Hepatocyte (in vitro differentiated cells): ENCODE results near the gene PRRG2. TPM values are rescaled to one million over a fixed set of nuclear protein-coding genes. Genes with fewer than 3 reads are reported as not detected.

Experiments used
- DNase-seq: peaks from one replicate; pipeline ENCODE4 v3.0.0-alpha.2; 2016; ENCODE audit warnings: low spot score
- H2AFZ ChIP-seq: fragments of 200-600 bp; sonication (generic); 2 replicates; pipeline ENCODE4 v1.6.0; 2016; ENCODE audit warnings: antibody characterized with exemption, mild to moderate bottlenecking
- H3K27ac ChIP-seq: fragments of 200-600 bp; sonication (generic); 2 replicates; pipeline ENCODE4 v1.5.1; 2016; ENCODE audit warnings: mild to moderate bottlenecking
- H3K27me3 ChIP-seq: fragments of 200-600 bp; sonication (generic); 2 replicates; pipeline ENCODE4 v1.6.1; 2016
- H3K36me3 ChIP-seq: fragments of 200-600 bp; sonication (generic); replicated peaks from 2 replicates; pipeline ENCODE4 v1.5.1; 2016; ENCODE audit warnings: low read depth; ENCODE audit not compliant: insufficient read depth
- H3K4me1 ChIP-seq: fragments of 200-600 bp; sonication (generic); 2 replicates; pipeline ENCODE4 v1.5.1; 2016; ENCODE audit warnings: mild to moderate bottlenecking, moderate library complexity; ENCODE audit not compliant: insufficient read depth
- H3K4me2 ChIP-seq: fragments of 200-600 bp; sonication (generic); 2 replicates; pipeline ENCODE4 v1.6.0; 2016
- H3K4me3 ChIP-seq: fragments of 200-600 bp; sonication (generic); 2 replicates; pipeline ENCODE4 v1.5.1; 2016; ENCODE audit warnings: mild to moderate bottlenecking
- H3K79me2 ChIP-seq: fragments of 200-600 bp; sonication (generic); 2 replicates; pipeline ENCODE4 v1.6.0; 2017; ENCODE audit warnings: mild to moderate bottlenecking
- H3K9me2 ChIP-seq: fragments of 200-600 bp; sonication (generic); replicated peaks from 2 replicates; pipeline ENCODE4 v1.6.0; 2017; ENCODE audit warnings: mild to moderate bottlenecking; ENCODE audit not compliant: insufficient read depth
- H3K9me3 ChIP-seq: fragments of 200-600 bp; sonication (generic); 2 replicates; pipeline ENCODE4 v1.5.1; 2016; ENCODE audit warnings: low read depth, mild to moderate bottlenecking
- H4K20me1 ChIP-seq: fragments of 200-600 bp; sonication (generic); 2 replicates; pipeline ENCODE4 v1.6.0; 2016; ENCODE audit warnings: mild to moderate bottlenecking; ENCODE audit not compliant: insufficient read depth, poor library complexity, severe bottlenecking
- CTCF ChIP-seq: fragments of 200-600 bp; sonication (generic); IDR thresholded peaks from 2 replicates; pipeline ENCODE4 v1.5.1; 2016; ENCODE audit warnings: antibody characterized with exemption, mild to moderate bottlenecking; ENCODE audit not compliant: poor library complexity
- EZH2 ChIP-seq: fragments of 200-600 bp; sonication (generic); IDR thresholded peaks from 2 replicates; pipeline ENCODE4 v1.6.1; 2016; ENCODE audit warnings: antibody characterized with exemption, mild to moderate bottlenecking, borderline replicate concordance
- EZH2phosphoT487 ChIP-seq: fragments of 200-600 bp; sonication (generic); IDR thresholded peaks from one replicate; pipeline ENCODE4 v1.6.1; 2018; ENCODE audit warnings: antibody characterized with exemption, mild to moderate bottlenecking, low read depth, moderate library complexity; ENCODE audit not compliant: unreplicated experiment, severe bottlenecking
- WGBS: methylation state at CpG from one replicate; pipeline ENCODE4 v1.1.6; 2016; ENCODE audit warnings: low lambda C conversion rate; ENCODE audit errors: missing lambda C conversion rate; 5-methylcytosine and 5-hydroxymethylcytosine counted together
- polyA plus RNA-seq: library from polyadenylated mRNA; unstranded; fragments of >200 nt; fragmentation: Nextera tagmentation; extraction: Ambion mirVana; gene quantifications from 2 replicates; pipeline ENCODE4 v1.2.1, GENCODE V29; 2016
- total RNA-seq: library from RNA; depleted of rRNA; stranded (reverse); fragments of >200 nt; gene quantifications from 2 replicates; pipeline ENCODE4 v1.2.3, GENCODE V29; 2014

The PRRG2 gene
- total and polyA plus RNA-seq, 2 experiments from 2014 or later: 4.0 to 10.2 TPM

- 87% methylated on average over 11 of the region's 11 CpGs for WGBS
- H3K4me1 ChIP-seq: no peaks in the 10 kb centered on the region
Observed at GRCh38 chr19:49552749-49553148, 28.4 kb upstream of the PRRG2 start.

GRCh38 chr19:49553451-49554271 lies 27.5 kb upstream of the PRRG2 start:
- H4K20me1 ChIP-seq: no peaks in the 10 kb centered on the region
- no peak for TF ChIP-seq EZH2
- TF ChIP-seq EZH2phosphoT487: no peak
- TF ChIP-seq CTCF: no peak
- H3K4me1 ChIP-seq: no peaks in the 10 kb centered on the region
- no peaks in the 10 kb centered on the region for H3K27me3 ChIP-seq
- no peaks in the 10 kb centered on the region for H3K79me2 ChIP-seq
- peak; percentile 68 for DNase-seq
- H3K36me3 ChIP-seq: no peaks in the 10 kb centered on the region
- WGBS: 71% methylated on average over 10 of the region's 10 CpGs
- H3K9me3 ChIP-seq: no peaks in the 10 kb centered on the region
- peak overlapping the region; percentile 26 for H3K4me2 ChIP-seq
- no peaks in the 10 kb centered on the region for H3K9me2 ChIP-seq
- H3K4me3 ChIP-seq: no peak overlapping the region
- peak overlapping the region; percentile 83 for H3K27ac ChIP-seq
- no peak overlapping the region for H2AFZ ChIP-seq

More at GRCh38 chr19:49552749-49553148, 28.4 kb upstream of the PRRG2 start:
- H3K9me2 ChIP-seq: no peaks in the 10 kb centered on the region
- no peaks in the 10 kb centered on the region for H3K36me3 ChIP-seq
- H3K9me3 ChIP-seq: no peaks in the 10 kb centered on the region
- H4K20me1 ChIP-seq: no peaks in the 10 kb centered on the region
- H3K4me2 ChIP-seq: no peak overlapping the region
- H3K27me3 ChIP-seq: no peaks in the 10 kb centered on the region
- no peaks in the 10 kb centered on the region for H3K79me2 ChIP-seq
- TF ChIP-seq CTCF (no peak), EZH2phosphoT487 (no peak), EZH2 (no peak)
- H3K4me3 ChIP-seq: no peak overlapping the region
- DNase-seq: no peak
- H3K27ac ChIP-seq: peak overlapping the region; percentile 83
- no peak overlapping the region for H2AFZ ChIP-seq

GRCh38 chr19:49554701-49555181 lies 26.4 kb upstream of the PRRG2 start:
- H3K4me2 ChIP-seq: no peak overlapping the region
- H3K4me3 ChIP-seq: no peak overlapping the region
- 91% methylated on average over 17 of the region's 17 CpGs for WGBS
- H3K9me3 ChIP-seq: no peaks in the 10 kb centered on the region
- TF ChIP-seq EZH2 (no peak), EZH2phosphoT487 (no peak), CTCF (no peak)
- no peaks in the 10 kb centered on the region for H3K9me2 ChIP-seq
- no peaks in the 10 kb centered on the region for H3K27me3 ChIP-seq
- peak overlapping the region; percentile 83 for H3K27ac ChIP-seq
- no peaks in the 10 kb centered on the region for H3K4me1 ChIP-seq
- no peaks in the 10 kb centered on the region for H3K36me3 ChIP-seq
- no peak overlapping the region for H2AFZ ChIP-seq
- DNase-seq: no peak
- no peaks in the 10 kb centered on the region for H3K79me2 ChIP-seq
- H4K20me1 ChIP-seq: no peaks in the 10 kb centered on the region
